ENCODE data around the gene MFSD1.

GRCh38 chr3:158835631-158836030, 33.8 kb downstream of the MFSD1 start:
- no peak for TF ChIP-seq EZH2 (IDR thresholded peaks at IDR 0.05; ENCODE audit: low read depth, low read length, severe bottlenecking)
- TF ChIP-seq TAF1 (IDR thresholded peaks at IDR 0.05; ENCODE audit: low read depth, low read length): no peak
- TF ChIP-seq CTCF (IDR thresholded peaks at IDR 0.05; ENCODE audit: control extremely low read depth in 1 of 3, insufficient read depth in 1 of 3, low read depth in 1 of 3, low read length in 3 of 3): no peak
- TF ChIP-seq SP1 (IDR thresholded peaks at IDR 0.05; ENCODE audit: low read depth, low read length): no peak
- TF ChIP-seq YY1 (IDR thresholded peaks at IDR 0.05; ENCODE audit: low read depth, low read length): no peak
- no peak for TF ChIP-seq CHD2 (IDR thresholded peaks at IDR 0.05; ENCODE audit: low read length)
- TF ChIP-seq ATF2 (IDR thresholded peaks at IDR 0.05; ENCODE audit: low read length): no peak
- TF ChIP-seq POLR2AphosphoS5 (IDR thresholded peaks at IDR 0.05; ENCODE audit: low read depth, low read length): no peak
- TF ChIP-seq EP300 (IDR thresholded peaks at IDR 0.05; ENCODE audit: borderline replicate concordance in 1 of 2, low read depth in 2 of 2, low read length in 2 of 2): no peak
- no peak for TF ChIP-seq SIN3A (conservative IDR thresholded peaks at IDR 0.05 in 1 of 2, IDR thresholded peaks at IDR 0.05 in 1 of 2; ENCODE audit: low read depth in 1 of 2, low read length in 2 of 2)
- no peak for TF ChIP-seq USF2 (IDR thresholded peaks at IDR 0.05; ENCODE audit: low read length)
- no peak for TF ChIP-seq MAX (IDR thresholded peaks at IDR 0.05)

Data from H1 (cell line).